Smooth muscle cell of the brain vasculature (primary cell): ENCODE data around the gene SFXN3.

Source experiments
- DNase-seq: peaks from one replicate; pipeline ENCODE4 v3.0.0-alpha.2; 2012; ENCODE audit warnings: low read depth, low spot score

SFXN3 gene

DNA sequence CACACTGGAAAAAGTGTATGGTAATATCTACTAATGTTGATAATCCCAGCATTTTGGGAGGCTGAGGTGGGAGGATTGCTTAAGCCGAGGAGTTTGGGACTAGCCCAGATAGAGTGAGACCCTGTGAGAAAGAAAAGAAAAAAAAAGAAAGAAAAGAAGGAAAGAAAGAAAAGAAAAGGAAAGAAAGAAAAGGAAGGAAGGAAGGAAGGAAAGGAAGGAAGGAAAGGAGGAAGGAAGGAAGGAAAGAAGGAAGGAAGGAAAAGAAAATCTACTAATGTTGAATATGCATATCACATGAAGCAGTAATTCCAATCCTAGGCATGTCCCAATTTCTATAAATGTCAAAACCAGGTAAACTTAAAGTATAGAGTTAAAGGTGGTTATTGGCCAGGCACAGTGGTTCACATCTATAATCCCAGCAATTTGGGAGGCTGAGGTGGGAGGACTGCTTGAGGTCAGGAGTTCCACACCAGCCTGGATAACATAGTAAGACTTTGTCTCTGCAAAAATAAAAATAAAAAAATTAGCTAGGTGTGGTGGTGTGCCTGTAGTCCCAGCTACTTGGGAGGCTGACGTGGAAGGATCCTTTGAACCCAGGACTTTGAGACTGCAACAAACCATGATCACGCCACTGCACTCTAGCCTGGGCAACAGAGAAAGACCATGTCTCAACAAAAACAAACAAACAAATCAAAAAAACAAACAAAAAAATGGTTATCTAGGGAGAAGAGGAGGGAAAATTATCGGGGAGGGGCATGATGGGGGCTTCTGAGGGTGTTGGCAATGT, 25.5 kb downstream of the SFXN3 start:
- no peak for DNase-seq

DNA sequence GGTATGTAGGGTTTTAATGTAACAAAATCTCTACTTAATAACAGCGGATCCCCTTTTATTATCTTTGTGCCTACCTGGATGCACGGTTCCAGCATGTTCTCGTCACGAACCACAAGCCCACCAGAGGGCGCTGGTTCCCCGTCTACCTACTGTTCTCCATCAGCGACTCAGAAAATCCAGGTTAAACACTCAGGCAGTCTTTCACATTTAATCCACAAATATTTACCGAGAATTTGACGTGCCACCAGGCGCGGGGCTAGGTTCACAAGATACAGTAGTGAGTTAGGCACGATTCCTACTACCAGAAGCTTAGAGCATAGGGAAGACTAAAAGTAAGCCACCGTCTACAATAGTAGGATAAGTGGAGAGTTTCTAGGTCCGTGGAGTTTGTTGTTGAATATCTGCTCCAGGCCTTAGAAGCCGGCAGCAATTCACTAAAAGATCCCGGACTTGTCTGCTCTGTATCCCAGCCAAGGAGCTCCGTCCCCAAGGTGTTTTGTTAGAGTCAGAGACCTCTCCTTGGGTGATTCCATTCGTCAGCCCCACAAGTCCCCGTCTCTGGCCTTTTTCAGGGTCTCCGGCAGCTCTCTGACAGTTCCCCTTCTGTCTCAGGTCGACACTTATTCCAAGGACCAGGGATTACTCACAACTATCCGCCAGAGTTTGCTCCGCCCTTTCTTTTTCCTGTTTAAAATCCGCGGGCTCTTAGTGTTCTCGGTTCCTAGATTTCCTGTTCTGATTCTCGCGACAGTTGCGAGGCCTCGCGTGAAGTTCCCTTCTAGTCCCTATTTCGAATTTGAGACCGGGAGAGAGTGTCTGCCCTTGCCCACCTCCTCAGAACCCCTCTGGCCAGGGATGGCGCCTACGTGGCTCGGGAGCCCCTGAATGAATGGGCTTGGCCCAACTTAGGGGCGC, 29.3 kb downstream of the SFXN3 start:
- peak; percentile 91 for DNase-seq

DNA sequence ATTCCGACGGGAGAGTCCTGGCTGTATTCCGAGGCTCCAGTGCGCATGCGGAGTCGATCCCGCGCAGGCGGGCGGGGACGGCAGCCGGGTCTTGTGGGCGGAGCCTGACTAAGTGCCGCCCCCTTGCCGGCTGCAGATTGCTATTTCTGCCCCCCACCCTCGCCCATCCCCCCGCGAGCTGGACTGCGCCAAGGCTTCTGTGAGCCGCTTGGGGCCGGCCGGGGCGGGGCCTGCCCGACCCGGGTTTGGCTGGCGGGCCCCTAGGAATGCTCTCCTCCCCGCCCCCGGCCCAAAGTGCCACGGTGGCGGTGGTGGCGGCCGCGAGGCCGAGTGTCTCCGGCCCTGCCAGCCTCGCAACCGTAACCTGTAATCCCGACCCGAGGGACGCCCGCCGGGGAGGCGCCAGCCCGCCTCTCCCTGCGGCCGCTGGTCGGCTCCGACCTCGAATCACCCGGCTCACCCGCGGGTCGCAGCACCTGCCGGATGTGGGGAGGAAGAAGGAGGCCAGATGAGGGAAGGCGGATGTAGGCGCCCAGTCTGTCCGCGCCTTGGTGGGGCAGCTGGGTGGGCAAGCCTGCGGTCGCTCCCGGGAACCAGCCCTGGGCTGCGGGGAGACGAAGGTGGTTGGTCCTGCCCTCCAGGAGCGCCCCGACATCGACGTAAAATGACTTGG, 30.1 kb downstream of the SFXN3 start:
- peak; percentile 67 for DNase-seq

DNA sequence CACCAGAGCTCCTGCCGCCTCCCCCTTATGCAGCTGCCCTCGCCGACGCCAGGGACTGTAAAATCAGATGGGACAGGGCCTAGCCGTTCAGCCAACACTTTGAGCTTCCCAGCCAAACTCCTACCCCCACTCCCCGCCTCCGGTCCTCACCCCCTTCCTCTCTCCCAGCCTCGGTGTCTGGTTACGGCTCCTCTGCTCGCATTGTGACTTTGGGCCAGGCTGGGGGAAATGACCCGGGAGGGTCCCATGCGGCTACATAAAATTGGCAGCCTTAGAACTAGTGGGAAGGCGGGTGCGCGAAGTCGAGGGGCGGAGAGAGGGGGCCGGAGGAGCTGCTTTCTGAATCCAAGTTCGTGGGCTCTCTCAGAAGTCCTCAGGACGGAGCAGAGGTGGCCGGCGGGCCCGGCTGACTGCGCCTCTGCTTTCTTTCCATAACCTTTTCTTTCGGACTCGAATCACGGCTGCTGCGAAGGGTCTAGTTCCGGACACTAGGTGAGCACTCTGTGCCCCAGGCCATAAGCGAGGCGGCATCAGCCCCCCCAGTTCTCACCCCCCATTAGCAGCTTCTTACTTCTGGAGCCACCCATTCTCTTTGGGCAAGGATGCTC, 30.7 kb downstream of the SFXN3 start, which contains the start of gene KAZALD1:
KAZALD1 (plus strand) TSS at position 366 of the 608 bp plus-strand sequence. CDS start 604 bp downstream, outside the sequence.
- no peak for DNase-seq

DNA sequence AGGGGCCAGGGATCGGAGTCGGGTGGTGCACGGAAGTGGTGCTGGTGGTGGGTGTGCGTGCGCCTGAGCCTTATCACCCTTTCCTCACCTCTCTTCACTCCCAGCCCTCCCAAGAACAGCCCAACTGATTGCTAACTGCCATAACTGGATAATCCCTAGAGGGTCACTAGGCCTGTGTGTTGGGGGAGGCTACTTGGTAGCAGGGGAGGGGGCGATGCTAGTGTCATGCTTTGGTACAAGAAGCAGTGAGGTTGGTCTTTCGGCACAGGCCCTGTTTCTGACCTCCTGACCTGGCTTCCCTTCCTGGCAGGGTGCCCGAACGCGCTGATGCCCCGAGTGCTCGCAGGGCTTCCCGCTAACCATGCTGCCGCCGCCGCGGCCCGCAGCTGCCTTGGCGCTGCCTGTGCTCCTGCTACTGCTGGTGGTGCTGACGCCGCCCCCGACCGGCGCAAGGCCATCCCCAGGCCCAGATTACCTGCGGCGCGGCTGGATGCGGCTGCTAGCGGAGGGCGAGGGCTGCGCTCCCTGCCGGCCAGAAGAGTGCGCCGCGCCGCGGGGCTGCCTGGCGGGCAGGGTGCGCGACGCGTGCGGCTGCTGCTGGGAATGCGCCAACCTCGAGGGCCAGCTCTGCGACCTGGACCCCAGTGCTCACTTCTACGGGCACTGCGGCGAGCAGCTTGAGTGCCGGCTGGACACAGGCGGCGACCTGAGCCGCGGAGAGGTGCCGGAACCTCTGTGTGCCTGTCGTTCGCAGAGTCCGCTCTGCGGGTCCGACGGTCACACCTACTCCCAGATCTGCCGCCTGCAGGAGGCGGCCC, 31.4 kb downstream of the SFXN3 start:
- DNase-seq: no peak

DNA sequence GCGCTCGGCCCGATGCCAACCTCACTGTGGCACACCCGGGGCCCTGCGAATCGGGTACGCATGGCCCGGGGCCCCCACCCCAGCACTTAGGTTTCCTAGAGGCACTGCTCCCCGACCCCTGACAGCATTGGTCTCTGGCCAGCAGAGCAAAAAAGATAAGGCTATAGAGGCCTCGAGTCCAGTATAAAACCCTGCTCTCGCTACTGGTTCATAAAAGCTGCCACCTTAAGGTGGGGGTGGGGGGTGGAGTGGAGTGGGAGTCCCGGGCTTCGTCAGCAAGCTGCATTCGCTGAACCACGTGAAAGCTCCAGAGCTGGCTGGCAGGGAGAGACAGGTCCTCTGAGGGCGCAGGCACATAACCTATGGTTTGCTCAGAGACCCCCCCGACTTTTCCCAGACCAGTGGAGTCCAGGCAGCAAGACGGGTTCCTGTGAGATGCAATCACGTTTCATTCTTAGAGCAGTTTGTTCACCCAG, 32.1 kb downstream of the SFXN3 start:
- no peak for DNase-seq

DNA sequence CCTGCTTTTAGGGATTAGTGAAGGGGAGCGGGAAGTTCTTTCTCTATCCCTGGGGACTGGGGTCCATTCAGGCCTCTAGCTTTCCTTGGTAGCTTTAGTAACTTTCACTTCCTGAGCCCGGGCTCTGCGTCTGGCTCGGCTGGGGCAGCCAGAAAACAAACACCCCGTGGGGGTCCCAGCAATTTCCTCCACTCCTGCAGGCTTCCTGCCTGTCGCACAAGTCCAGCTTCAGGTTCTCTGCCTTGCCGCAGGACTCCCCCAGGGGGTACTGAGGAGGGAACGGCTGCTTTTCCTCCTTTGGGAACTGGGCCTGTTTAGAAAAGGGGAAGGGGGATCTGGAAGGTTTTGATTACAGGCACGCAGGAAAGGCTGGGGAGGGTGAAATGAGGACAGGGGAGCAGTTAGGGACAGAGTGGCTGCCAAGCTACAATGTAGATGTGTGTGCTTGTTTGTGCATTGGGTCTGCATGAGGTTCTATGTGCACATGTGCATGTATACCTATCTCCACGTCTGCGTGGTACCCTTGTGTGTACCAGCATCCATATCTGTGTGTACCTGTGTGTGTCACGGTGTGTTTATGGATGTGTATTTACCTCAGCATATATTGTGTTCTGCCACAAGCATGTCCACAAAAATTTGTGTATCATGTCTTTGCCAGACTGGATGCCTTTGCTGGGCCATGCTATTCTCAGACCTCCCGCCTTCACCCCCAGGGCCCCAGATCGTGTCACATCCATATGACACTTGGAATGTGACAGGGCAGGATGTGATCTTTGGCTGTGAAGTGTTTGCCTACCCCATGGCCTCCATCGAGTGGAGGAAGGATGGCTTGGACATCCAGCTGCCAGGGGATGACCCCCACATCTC, 32.7 kb downstream of the SFXN3 start:
- no peak for DNase-seq

DNA sequence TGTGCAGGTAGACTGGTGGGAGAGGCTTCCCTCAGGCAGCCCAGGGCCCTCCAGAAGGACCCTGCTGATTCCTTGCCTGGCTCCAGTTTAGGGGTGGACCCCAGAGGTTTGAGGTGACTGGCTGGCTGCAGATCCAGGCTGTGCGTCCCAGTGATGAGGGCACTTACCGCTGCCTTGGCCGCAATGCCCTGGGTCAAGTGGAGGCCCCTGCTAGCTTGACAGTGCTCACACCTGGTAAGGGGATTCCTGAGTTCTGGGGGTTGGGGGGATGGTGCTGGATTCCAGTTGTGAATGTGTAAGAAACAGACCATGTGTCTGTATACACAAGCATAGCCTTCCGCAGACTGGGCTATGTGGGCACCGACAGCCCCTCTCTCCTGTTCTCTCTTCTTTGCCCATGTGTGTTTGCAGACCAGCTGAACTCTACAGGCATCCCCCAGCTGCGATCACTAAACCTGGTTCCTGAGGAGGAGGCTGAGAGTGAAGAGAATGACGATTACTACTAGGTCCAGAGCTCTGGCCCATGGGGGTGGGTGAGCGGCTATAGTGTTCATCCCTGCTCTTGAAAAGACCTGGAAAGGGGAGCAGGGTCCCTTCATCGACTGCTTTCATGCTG, 33.5 kb downstream of the SFXN3 start:
- DNase-seq: no peak

DNA sequence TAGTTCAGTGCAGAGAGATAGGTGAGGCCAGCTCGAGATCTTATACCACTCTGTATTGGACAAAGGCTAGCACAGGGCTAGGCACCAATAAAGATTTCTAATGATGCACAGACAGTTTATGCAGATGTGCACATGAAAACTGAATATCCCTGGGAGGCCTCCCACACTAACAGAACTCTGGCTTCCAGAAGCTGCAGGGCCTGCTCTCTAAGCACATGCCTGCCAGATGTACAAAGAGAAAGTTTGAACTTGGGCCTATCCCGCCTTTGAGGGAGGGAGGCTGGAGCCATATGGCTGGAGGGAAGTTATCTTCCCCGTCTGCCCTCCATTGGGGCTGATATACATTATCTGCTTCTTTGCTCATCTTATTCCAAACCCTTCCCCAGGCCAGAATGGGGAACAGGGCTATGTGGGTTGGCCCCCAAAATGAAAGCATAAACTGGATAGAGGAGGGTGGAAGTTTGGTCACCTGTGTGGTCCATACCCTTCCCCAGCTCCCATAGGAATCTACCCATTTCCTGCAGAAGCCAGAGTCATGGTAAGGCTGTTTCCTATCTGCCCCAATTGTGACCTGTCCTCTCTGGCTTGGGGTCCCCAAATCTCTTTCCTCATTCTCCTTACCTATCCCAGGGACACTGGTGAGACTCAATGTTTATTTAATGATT, 34.6 kb downstream of the SFXN3 start:
- DNase-seq: no peak

DNA sequence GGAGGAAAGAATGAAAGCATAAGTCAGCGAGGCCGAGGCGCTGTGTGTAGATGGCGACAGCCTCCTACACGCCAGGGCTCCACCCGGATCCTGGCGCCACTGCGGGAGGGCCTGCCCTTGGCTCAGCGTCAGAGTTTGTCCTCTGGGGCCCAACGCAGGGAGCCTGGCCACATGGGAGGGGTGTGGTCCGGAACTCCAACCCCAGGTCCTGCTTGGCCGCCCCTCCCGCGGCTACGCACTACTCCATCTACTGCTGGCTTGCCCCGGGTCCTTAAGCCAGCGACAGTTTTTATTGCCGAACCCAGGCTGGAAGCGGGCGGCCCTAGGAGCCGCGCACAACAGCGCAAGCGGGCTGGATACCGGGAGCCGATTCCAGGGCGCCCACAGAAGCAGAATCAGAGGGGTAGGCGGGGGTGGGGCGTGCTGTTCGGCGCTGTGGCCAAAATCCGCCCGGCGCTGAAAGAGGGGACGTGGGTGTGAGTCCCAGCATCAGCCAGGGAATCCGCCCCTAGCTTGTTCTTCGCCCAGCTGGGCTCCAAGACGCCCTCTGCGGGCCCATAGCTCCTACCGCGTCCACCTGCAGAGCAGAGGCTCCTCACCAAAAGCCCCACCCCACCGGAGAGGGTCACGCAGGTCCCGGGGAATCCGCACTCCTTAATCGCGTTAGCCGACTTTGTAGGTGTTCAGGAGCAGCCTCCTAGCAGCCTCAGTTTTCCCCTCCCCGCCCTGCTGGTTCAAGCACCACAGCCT, 35.3 kb downstream of the SFXN3 start:
- DNase-seq: no peak

DNA sequence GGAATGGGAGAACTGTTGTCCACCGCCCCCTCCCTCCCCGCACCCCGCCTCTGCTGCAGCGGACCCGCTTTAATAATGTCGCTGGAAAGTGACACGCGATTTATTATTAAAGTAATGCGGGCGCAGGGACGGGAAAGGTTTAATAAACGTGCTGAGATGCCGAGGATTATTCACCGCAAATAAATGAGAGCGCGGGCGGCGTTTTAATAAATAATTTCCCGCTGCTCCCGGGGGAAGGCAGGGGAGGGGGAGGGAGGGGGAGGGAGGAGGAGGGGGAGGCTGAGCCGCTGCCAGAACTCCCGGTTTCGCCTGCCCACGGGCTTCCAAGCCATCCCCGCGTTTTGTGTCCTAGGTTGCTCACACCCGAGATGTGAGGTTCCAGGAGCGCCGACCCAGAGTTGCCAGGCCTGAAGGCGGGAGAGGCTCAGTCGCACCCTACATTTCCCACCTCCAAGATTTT, 35.9 kb downstream of the SFXN3 start:
- no peak for DNase-seq

DNA sequence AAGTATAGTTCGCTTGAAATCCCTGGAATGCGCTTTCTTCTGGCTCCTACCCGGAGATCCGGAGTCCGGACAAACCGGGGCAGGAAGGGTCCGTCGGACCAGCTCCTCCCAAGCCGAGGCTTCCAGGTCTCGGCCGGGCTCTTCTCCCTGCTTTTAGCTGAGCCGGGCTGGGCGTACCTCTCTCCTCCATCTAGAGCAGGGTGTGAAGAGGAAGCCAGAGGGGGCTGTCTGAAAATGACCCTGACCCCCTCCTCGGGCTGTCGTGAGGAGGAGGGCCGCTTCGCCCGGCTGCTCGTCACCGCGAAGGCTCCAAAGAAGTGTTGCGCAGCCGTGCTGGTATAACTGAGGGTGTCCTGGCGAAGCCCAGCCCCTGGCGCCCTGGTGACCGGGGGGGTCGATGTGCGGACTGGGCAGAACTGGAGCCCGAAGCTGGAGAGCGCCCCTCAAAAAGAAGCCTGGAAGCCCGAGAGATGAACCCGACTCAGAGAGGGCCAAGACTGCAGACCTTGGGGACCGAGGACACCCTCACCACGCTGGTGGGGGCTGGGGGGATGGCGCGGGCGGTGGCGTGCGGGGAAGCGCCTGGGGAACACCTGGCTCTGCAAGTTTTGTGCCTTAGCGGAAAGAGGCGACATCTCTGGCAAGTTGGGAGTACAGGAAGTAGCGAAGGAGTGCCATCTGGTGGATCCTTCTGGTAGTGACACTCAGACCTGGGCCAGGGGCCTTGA, 36.5 kb downstream of the SFXN3 start:
- peak; percentile 57 for DNase-seq

DNA sequence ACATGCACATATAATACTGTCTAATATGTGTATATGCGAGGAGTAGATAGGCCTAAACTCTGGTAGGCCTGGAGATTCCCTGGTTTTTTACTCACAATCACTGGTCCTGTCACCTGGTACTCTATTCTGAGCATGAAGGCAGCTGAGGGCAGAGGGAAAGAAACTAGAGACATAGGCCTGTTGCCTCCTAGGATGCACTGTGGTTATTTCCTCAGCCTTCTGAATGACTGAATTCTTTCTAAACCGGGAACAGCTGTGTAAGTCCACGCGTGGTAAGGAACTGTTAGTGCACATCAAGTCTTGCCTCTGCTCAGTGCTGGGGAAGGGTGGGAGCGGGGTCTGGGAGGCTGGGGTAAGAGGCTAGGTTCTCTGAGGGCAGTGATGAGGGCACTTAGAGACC, 38.4 kb downstream of the SFXN3 start:
- DNase-seq: no peak

DNA sequence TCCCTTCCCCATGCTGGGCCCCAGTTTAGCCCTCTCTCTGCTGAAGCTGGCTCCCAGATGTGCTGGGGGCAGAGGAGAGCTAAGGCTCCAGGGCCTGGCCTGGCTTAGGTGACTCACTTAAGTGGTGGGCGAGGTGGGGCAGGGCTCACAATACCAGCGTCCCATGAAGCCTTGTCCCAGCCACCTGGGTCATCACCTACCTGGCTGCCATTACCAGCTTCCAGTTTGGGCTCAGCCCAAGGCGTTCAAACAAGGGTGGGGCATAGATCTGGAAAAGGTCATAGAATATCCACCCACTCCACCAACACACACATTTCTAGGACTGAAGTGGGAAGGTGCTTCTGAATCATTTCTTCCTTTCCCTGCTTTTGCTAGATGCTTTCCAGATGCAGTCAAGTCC, 39.1 kb downstream of the SFXN3 start:
- DNase-seq: no peak

DNA sequence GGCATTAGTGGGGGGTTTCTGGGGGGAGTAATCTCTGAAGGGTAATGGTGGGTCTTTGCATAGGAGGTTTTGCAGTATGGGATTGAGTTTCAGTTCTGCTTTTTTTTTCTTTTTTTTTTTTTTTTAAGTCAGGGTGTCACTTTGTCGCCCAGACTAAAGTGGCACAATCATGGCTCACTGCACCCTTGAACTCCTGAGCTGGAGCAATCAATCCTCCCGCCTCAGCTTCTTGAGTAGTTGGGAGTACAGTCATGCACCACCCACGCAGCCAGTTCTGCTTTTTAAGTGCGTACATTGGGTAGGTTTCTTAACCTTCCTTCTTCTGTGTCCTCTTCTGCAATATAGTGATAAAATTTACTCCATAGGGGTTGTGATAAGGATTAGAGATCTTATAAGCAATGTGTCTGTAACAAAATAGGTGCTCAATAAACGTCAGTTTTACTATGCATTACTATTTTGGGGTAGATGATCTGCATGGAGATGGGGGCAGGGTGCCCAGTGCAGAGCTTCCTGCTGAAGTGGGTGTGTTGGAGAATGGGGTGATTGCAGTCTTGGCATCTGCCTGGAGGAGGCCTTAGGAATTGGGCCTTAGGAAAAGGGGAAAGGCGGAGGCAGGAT, 40.3 kb downstream of the SFXN3 start:
- DNase-seq: no peak

DNA sequence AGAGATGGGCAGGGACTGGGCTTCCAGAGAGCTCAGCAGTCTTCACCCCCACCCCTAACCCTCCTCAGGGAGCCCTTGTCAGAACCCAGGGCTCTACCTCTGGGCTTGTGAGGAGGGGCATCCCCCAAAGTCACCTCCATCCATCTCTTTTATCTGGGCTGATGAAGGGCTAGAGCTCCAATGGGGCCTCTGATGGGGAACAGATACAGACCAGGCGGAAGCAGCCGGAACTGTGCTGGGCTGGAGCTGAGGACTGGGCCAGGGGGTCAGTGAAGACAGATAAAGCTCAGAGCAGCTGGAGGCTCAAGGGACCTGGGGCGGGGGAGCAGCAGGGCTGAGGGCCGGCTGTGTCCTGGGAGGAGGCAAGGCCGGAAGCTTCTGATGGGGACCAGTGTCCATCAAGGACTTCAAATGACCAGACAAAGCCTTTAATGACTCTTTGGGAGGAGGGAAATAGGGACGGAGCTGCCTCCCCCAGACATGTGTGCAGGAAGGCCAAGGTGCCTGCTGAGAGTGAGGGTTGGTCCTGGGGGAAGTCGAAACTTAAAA, 40.9 kb downstream of the SFXN3 start:
- DNase-seq: no peak
